K562 (cell line): Measurements from ENCODE around the gene SYNPO. TPM values are rescaled to one million over a fixed set of nuclear protein-coding genes. Genes with fewer than 3 reads are reported as not detected.

Source experiments
- ATAC-seq: fragments of 200-7000 bp; cut with Tn5 transposase; 3 replicates; pipeline ENCODE4 v1.9.1; 2020; ENCODE audit warnings: moderate library complexity
- BruUV-seq: library from RNA; stranded (reverse); fragments of 400-500 nt; replicated peaks from 2 replicates; lab custom pipeline; 2021; lab: Mats Ljungman, UMichigan
- CTCF ChIA-PET: fragments of 300-600 bp; formaldehyde crosslinking; extraction: SDS; loops from one replicate; lab custom pipeline; 2021; ENCODE audit warnings: low intra/inter-chr PET ratio; lab: Yijun Ruan, JAX
- POLR2A ChIA-PET: fragments of 300-600, 350-650 bp; sonication (Branson Sonifier 250); formaldehyde crosslinking; extraction: SDS; loops from one replicate; lab custom pipeline; 2021; ENCODE audit warnings: antibody characterized with exemption, inconsistent platforms; lab: Yijun Ruan, JAX
- DNase-seq, 4 experiments: peaks; one replicate each; pipeline versions ENCODE4 v3.0.0 to v3.0.0-alpha.2; 2011 to 2018; ENCODE audit warnings: low spot score in 3 of 4, mixed read lengths in 3 of 4; ENCODE audit errors: extremely low read depth in 1 of 4
- FAIRE-seq: peaks from 2 replicates; lab custom pipeline; 2011; peaks lifted over from hg19 to GRCh38; lab: Jason Lieb, UNC
- H2AFZ ChIP-seq: 2 replicates; pipeline ENCODE4 v1.6.0; 2011; ENCODE audit warnings: low read depth, low read length, control low read depth, inconsistent platforms
- H3K27ac ChIP-seq: fragments of 200-600 bp; 3 replicates; pipeline ENCODE4 v1.8.0; 2011; ENCODE audit warnings: low read depth, mild to moderate bottlenecking, control low read depth, inconsistent platforms, low read length, moderate library complexity, mixed read lengths; ENCODE audit errors: extremely low read depth
- H3K27me3 ChIP-seq, 2 experiments: fragments of 300-600 bp in 1 of 2; 2 replicates in 1 of 2; 3 replicates in 1 of 2; pipeline versions ENCODE4 v1.6.0 to v1.8.0; 2011; ENCODE audit warnings: inconsistent platforms in 2 of 2, low read length in 2 of 2, mild to moderate bottlenecking in 1 of 2, mixed read lengths in 1 of 2, moderate library complexity in 1 of 2; ENCODE audit not compliant: control insufficient read depth in 2 of 2, insufficient read depth in 2 of 2
- H3K36me3 ChIP-seq: fragments of 300-600 bp; 3 replicates; pipeline ENCODE4 v1.8.0; 2011; ENCODE audit warnings: mild to moderate bottlenecking, low read length, inconsistent platforms; ENCODE audit not compliant: control insufficient read depth, insufficient read depth
- H3K4me1 ChIP-seq, 2 experiments: fragments of 200-600 bp in 1 of 2; replicated peaks in 1 of 2; 2 replicates in 1 of 2; 3 replicates in 1 of 2; pipeline versions ENCODE4 v1.5.1 to v1.8.0; 2011; ENCODE audit warnings: inconsistent platforms in 2 of 2, low read length in 2 of 2, mild to moderate bottlenecking in 1 of 2, mixed read lengths in 1 of 2, moderate library complexity in 1 of 2; ENCODE audit not compliant: control insufficient read depth in 2 of 2, insufficient read depth in 2 of 2
- H3K4me2 ChIP-seq: 2 replicates; pipeline ENCODE4 v1.6.1; 2011; ENCODE audit warnings: low read length, control low read depth, inconsistent platforms, mixed read lengths; ENCODE audit not compliant: insufficient read depth
- H3K4me3 ChIP-seq: fragments of 200-600 bp; sonication (generic), shearing (Covaris generic); 2 replicates; pipeline ENCODE4 v1.5.1; 2016; ENCODE audit warnings: control low read depth, inconsistent platforms
- H3K79me2 ChIP-seq: fragments of 200-600 bp; 3 replicates; pipeline ENCODE4 v1.8.0; 2011; ENCODE audit warnings: low read length, inconsistent platforms; ENCODE audit not compliant: control insufficient read depth, insufficient read depth
- H3K9ac ChIP-seq, 2 experiments: 2 replicates each; pipeline versions ENCODE4 v1.6.0 to v1.6.1; 2011; ENCODE audit warnings: low read depth in 2 of 2, low read length in 2 of 2, control low read depth in 1 of 2, inconsistent platforms in 1 of 2, mild to moderate bottlenecking in 1 of 2, mixed read lengths in 1 of 2; ENCODE audit not compliant: insufficient read depth in 1 of 2
- H3K9me1 ChIP-seq: one replicate; pipeline ENCODE4 v1.6.0; 2011; ENCODE audit warnings: inconsistent platforms, mild to moderate bottlenecking, low read length, moderate library complexity; ENCODE audit not compliant: control insufficient read depth, insufficient read depth
- H3K9me3 ChIP-seq: replicated peaks from 2 replicates; pipeline ENCODE4 v1.5.1; 2011; ENCODE audit warnings: low read depth, low read length, inconsistent platforms; ENCODE audit not compliant: control insufficient read depth, insufficient read depth
- H4K20me1 ChIP-seq: replicated peaks from 2 replicates; pipeline ENCODE4 v1.6.1; 2011; ENCODE audit warnings: low read length, inconsistent platforms, mixed read lengths; ENCODE audit not compliant: control insufficient read depth, insufficient read depth
- BHLHE40 ChIP-seq: IDR thresholded peaks from 2 replicates; pipeline ENCODE4 v1.6.1; 2011; ENCODE audit warnings: low read length, improper control_type of control experiment
- CC2D1A ChIP-seq: fragments of 450-650 bp; IDR thresholded peaks from 2 replicates; pipeline ENCODE4 v1.6.1; 2017; ENCODE audit warnings: mild to moderate bottlenecking
- JUND ChIP-seq, 2 experiments: IDR thresholded peaks; 2 replicates in 1 of 2; 3 replicates in 1 of 2; pipeline ENCODE4 v1.6.1; 2011; ENCODE audit warnings: borderline replicate concordance in 2 of 2, low read depth in 2 of 2, low read length in 2 of 2, improper control_type of control experiment in 1 of 2, missing biosample characterization in 1 of 2, missing genetic modification characterization in 1 of 2, missing genetic modification reagents in 1 of 2
- RBBP5 ChIP-seq: fragments of 200-600 bp; sonication (generic); IDR thresholded peaks from 2 replicates; pipeline ENCODE4 v1.6.1; 2012; ENCODE audit warnings: borderline replicate concordance, mild to moderate bottlenecking, low read length, control low read depth, inconsistent platforms; ENCODE audit not compliant: insufficient read depth, poor library complexity, severe bottlenecking
- SP2 ChIP-seq: IDR thresholded peaks from 2 replicates; pipeline ENCODE4 v1.6.1; 2011; ENCODE audit warnings: mild to moderate bottlenecking, low read depth, low read length, moderate library complexity; ENCODE audit not compliant: poor library complexity, severe bottlenecking; ENCODE audit errors: extremely low read depth
- WGBS: fragments of 100-300 bp; shearing (Covaris generic); methylation state at CpG from one replicate; pipeline ENCODE4 v1.1.6; 2016; ENCODE audit warnings: low coverage, mixed read lengths; ENCODE audit not compliant: insufficient coverage; ENCODE audit errors: missing lambda C conversion rate; 5-methylcytosine and 5-hydroxymethylcytosine counted together
- in situ Hi-C: fragments of 300-500 bp; cut with MboI; formaldehyde crosslinking; loops from 4 replicates; pipeline ENCODE4 v1.15.0; 2018; ENCODE audit warnings: inconsistent platforms, mixed read lengths
- intact Hi-C: fragments of 100-400 bp; cut with micrococcal nuclease; formaldehyde crosslinking; loops from 2 replicates; pipeline ENCODE4 v1.14.2; 2022
- polyA plus RNA-seq, 8 experiments: library from polyadenylated mRNA; depleted of rRNA in 4 of 8; stranded (reverse) in 5 of 8; unstranded in 3 of 8; fragments of >200 nt; fragmentation: Nextera tagmentation in 2 of 8; fragmentation: Illumina TruSeq in 1 of 8; extraction: Ambion mirVana in 2 of 8; extraction: Trizol in 1 of 8; gene quantifications; 2 replicates each; pipeline versions ENCODE4 v1.2.1 to v1.2.3, GENCODE V29; 2011 to 2014; ENCODE audit warnings: inconsistent platforms in 1 of 8, missing spikeins in 1 of 8
- total RNA-seq, 7 experiments: library from RNA; depleted of rRNA in 6 of 7; stranded (reverse); fragments of >200 nt in 6 of 7; fragmentation: Illumina TruSeq in 2 of 7; extraction: Trizol in 2 of 7; gene quantifications; 2 replicates each; pipeline versions ENCODE4 v1.2.1 to v1.2.3, GENCODE V29; 2011 to 2021; ENCODE audit warnings: low replicate concordance in 1 of 7

SYNPO gene
- total and polyA plus RNA-seq, 9 of the 15 experiments (the other 6 are each of a cell fraction or from before 2014, with no cell fraction given), result 0.01 to 0.31 (median 0.03) TPM; not detected in 4

- peaks cover 8% of the 10 kb centered on the region for H4K20me1 ChIP-seq
- no peak for TF ChIP-seq SP2
- no peak for TF ChIP-seq BHLHE40
- no peak for TF ChIP-seq CC2D1A
- no peak for TF ChIP-seq JUND (IDR thresholded peaks at IDR 0.05; ENCODE audit: borderline replicate concordance, low read depth, low read length)
- no peak for TF ChIP-seq JUND (tag; IDR thresholded peaks at IDR 0.05; ENCODE audit: borderline replicate concordance, low read depth, low read length)
- TF ChIP-seq RBBP5, result no peak
- no peak overlapping the region for H3K9ac ChIP-seq
- H3K4me1 ChIP-seq, result peaks cover 9 to 13% of the 10 kb centered on the region in 2 experiments; a peak in 3 of 5 replicates
- H2AFZ ChIP-seq, result no peak overlapping the region
- no peaks in the 10 kb centered on the region for H3K79me2 ChIP-seq
- ATAC-seq (no peak), DNase-seq (no peak), FAIRE-seq (no peak)
- in situ Hi-C loops (no loop called here), intact Hi-C loops (no loop called here)
- no TSS peak for BruUV-seq
- no peaks in the 10 kb centered on the region for H3K9me1 ChIP-seq
- CTCF ChIA-PET, result no interaction called here
- no peaks in the 10 kb centered on the region for H3K36me3 ChIP-seq
- no peak overlapping the region for H3K27ac ChIP-seq
- 5% methylated on average over 5 of the region's 5 CpGs for WGBS
- no peak overlapping the region for H3K4me3 ChIP-seq
- peaks cover 21 to 58% of the 10 kb centered on the region in 2 experiments for H3K27me3 ChIP-seq
- POLR2A ChIA-PET, result interaction anchor here (0.6 kb wide), 1 partner anchor 102 kb away, joined by 3 read pairs; the partner anchor contains the start of gene RBM22
- H3K9me3 ChIP-seq, result no peaks in the 10 kb centered on the region
- no peak overlapping the region for H3K4me2 ChIP-seq
Measured at GRCh38 chr5:150599281-150599680, 41.2 kb upstream of the SYNPO start.
